Urinary bladder (tissue), 4 donors: ENCODE measurements around the gene ASGR1. TPM values are rescaled to one million over a fixed set of nuclear protein-coding genes. Genes with fewer than 3 reads are reported as not detected.
"Not testable (repeated sequence)": the region's sequence is repeated elsewhere in the genome, so short reads cannot be mapped to it uniquely, and the experiment has no call there.

Source experiments
- DNase-seq: peaks from one replicate; pipeline ENCODE4 v3.0.0-alpha.2; 2015; ENCODE audit errors: extremely low spot score
- H3K27ac ChIP-seq: one replicate; pipeline ENCODE4 v1.5.1; 2013; ENCODE audit warnings: low read depth, mild to moderate bottlenecking, moderate library complexity
- H3K36me3 ChIP-seq: one replicate; pipeline ENCODE4 v1.6.1; 2013; ENCODE audit warnings: mild to moderate bottlenecking, moderate library complexity; ENCODE audit not compliant: insufficient read depth
- H3K4me1 ChIP-seq: one replicate; pipeline ENCODE4 v1.6.1; 2013; ENCODE audit warnings: mild to moderate bottlenecking, moderate library complexity; ENCODE audit not compliant: insufficient read depth
- H3K4me3 ChIP-seq: one replicate; pipeline ENCODE4 v1.5.1; 2013; ENCODE audit warnings: low read depth, low read length
- WGBS: extraction: QIAGEN DNeasy Blood & Tissue Kit; methylation state at CpG from one replicate; pipeline ENCODE4 v1.1.7; 2013; 5-methylcytosine and 5-hydroxymethylcytosine counted together
- polyA plus RNA-seq: library from polyadenylated mRNA; stranded (reverse); fragments of 200-250 nt; gene quantifications from one replicate; pipeline ENCODE4 v1.2.3, GENCODE V29; 2013
- total RNA-seq: library from RNA; depleted of rRNA; stranded (reverse); fragments of >200 nt; gene quantifications from one replicate; pipeline ENCODE4 v1.2.3, GENCODE V29; 2014
- donor health status: healthy with polysubstance abuse.
- donor health status: healthy.

ASGR1 gene
- total and polyA plus RNA-seq, 2 donors, result 1.6 to 1.7 TPM

- no peak for DNase-seq
- WGBS, result 46% methylated on average over 69 of the region's 69 CpGs
- no peaks in the 10 kb centered on the region for H3K4me1 ChIP-seq
- H3K4me3 ChIP-seq, result no peak overlapping the region
- H3K27ac ChIP-seq, result no peak overlapping the region
- no peaks in the 10 kb centered on the region for H3K36me3 ChIP-seq
These were observed 5.2 kb downstream of the ASGR1 start for GRCh38 chr17:7173687-7174602.

DNA sequence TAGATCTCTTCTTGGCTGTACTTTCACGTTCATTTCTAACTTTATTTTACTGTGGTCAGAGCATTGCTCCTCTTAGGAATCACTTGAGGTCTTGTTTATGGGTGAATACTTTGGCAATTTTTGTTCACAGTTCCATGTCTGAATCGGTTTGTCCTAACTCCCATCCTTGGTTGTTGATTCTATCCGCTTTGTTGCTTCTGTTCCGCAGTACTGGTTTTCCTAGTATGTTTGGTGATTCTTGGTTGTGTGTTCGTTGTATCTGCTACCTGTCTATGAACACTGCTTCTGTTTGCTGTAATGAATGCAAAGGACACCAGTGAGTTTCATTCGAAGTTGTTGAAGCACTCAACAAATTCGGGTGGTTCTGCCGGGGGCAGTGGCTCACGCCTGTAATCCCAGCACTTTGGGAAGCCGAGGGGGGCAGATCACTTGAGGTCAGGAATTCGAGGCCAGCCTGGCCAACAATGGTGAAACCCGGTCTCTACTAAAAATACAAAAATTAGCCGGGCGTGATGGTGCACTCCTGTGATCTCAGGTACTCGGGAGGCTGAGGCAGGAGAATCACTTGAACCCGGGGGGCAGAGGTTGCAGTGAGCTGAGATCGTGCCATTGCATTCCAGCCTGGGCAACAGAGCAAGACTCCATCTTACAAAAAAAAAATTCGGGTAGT is 6.5 kb downstream of the ASGR1 start:
- H3K27ac ChIP-seq, H3K4me3 ChIP-seq, H3K36me3 ChIP-seq, DNase-seq, H3K4me1 ChIP-seq: not testable (repeated sequence)
- WGBS, result 93% methylated on average over 18 of the region's 18 CpGs

GRCh38 chr17:7169565-7169908 is 9.6 kb downstream of the ASGR1 start:
- not testable (repeated sequence) for H3K4me1 ChIP-seq, H3K27ac ChIP-seq, H3K36me3 ChIP-seq, H3K4me3 ChIP-seq, DNase-seq
- WGBS, result 97% methylated on average over 7 of the region's 7 CpGs

DNA sequence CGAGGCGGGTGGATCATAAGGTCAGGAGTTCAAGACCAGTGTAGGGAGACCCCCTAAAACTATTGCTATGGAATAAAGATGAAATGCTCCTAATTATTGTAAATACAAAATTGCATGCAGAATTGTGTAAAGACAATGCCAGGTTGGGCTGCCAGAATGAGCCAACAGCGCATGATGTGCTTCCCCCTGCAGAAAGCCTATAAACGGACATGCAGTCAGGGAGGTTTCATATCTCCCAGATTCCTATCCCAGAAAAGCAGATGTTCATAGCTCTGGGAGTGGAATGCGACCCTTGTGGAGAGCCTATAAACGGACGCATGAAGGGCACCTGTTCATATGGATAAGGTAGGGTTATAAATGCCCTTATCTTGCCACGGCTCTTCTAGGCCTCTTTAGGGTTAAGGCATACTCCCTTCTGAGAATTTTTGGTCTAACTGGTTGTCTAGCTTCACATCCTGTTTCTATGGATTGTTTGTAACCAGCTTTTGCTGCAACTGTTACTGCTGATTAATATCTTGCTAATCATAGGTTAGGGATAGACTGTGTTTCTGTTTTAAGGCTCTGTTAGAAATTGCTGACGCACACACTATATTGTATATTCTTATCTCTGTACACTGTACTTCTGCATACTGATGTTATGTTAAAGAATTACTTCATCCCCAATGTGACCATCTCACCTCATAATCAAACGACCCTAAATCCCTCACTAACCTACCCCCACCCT is 10.2 kb downstream of the ASGR1 start:
- H3K36me3 ChIP-seq, H3K4me3 ChIP-seq, DNase-seq, H3K27ac ChIP-seq, H3K4me1 ChIP-seq: not testable (repeated sequence)
- WGBS, result 87% methylated on average over 10 of the region's 10 CpGs

- 70% methylated on average over 4 of the region's 4 CpGs for WGBS
- Histone ChIP-seq H3K4me1 (no peaks in the 10 kb centered on the region), H3K4me3 (no peak overlapping the region), H3K27ac (no peak overlapping the region), H3K36me3 (no peaks in the 10 kb centered on the region)
- DNase-seq, result no peak
These were observed 11.3 kb downstream of the ASGR1 start for GRCh38 chr17:7167832-7168231.

GRCh38 chr17:7166873-7167272 is 12.3 kb downstream of the ASGR1 start:
- no peaks in the 10 kb centered on the region for H3K4me1 ChIP-seq
- no peak for DNase-seq
- H3K36me3 ChIP-seq, result no peaks in the 10 kb centered on the region
- H3K4me3 ChIP-seq, result no peak overlapping the region
- no peak overlapping the region for H3K27ac ChIP-seq
- 88% methylated on average over 7 of the region's 7 CpGs for WGBS

GRCh38 chr17:7159571-7159970 is 19.6 kb downstream of the ASGR1 start:
- H3K36me3 ChIP-seq, H3K4me3 ChIP-seq, DNase-seq, H3K4me1 ChIP-seq, H3K27ac ChIP-seq: not testable (repeated sequence)
- WGBS, result 53% methylated on average over 10 of the region's 10 CpGs

DNA sequence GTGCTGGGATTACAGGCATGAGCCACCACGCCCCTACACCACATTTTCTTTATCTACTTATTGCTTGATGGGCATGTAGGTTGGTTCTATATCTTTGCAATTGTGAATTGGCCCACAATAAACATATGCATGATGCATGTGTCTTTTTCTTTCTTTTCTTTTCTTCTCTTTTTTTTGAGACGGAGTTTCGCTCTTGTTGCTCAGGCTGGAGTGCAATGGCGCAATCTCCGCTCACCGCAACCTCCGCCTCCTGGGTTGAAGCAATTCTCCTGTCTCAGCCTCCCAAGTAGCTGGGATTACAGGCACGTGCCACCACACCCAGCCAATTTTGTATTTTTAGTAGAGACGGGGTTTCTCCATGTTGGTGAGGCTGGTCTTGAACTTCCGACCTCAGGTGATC is 20.7 kb downstream of the ASGR1 start:
- H3K27ac ChIP-seq, H3K4me3 ChIP-seq, H3K4me1 ChIP-seq, DNase-seq, H3K36me3 ChIP-seq: not testable (repeated sequence)
- 91% methylated on average over 10 of the region's 10 CpGs for WGBS

- 74% methylated on average over 10 of the region's 10 CpGs for WGBS
- no peaks in the 10 kb centered on the region for H3K36me3 ChIP-seq
- no peak overlapping the region for H3K4me3 ChIP-seq
- H3K4me1 ChIP-seq, result no peaks in the 10 kb centered on the region
- H3K27ac ChIP-seq, result no peak overlapping the region
- DNase-seq, result no peak
These were observed 22.7 kb downstream of the ASGR1 start for GRCh38 chr17:7156342-7156940.

DNA sequence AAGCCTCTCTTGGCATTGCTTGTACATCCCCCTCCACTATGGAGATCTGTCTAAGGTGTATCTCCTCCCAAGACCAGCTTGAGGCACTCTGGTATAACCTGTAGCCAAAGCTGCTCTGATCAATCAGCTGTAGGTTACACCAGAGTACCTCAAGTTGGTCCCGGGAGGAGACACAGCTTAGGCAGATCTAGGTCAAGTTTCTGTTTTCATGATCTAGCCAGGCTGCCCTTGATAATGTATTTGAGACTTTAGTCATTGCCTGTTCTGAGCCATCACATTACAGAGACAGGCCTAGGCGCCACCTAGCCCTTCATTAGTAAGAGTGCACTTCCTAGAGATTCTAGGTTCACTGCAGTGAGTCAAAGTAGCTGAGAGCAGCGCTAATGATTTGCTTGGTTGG is 31.4 kb downstream of the ASGR1 start:
- no peak overlapping the region for H3K4me3 ChIP-seq
- no peak for DNase-seq
- H3K27ac ChIP-seq, result no peak overlapping the region
- H3K4me1 ChIP-seq, result no peaks in the 10 kb centered on the region
- H3K36me3 ChIP-seq, result no peaks in the 10 kb centered on the region
- 88% methylated on average over 3 of the region's 3 CpGs for WGBS

DNA sequence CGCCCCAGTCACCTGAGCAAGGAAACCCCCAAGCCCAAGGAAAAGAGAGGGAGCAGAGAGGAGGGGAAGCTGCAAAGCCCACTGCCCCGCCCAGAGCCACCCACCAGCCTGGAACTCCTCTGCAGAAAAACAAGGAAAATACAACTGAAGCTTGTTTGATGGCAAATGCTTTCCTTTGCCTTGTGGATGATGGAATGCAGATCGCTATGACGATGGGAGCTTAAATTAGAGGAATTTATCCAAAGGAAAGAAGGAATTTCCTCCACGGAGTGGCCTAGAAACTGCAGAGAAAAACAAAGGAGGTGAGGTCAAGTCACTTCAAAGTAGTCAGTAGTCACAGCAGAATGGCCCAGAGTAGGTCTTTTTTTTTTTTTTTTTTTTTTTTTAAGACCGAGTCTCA is 33.1 kb downstream of the ASGR1 start:
- WGBS, result 28% methylated on average over 6 of the region's 6 CpGs
- H3K4me3 ChIP-seq, result no peak overlapping the region
- H3K36me3 ChIP-seq, result no peaks in the 10 kb centered on the region
- H3K27ac ChIP-seq, result no peak overlapping the region
- no peaks in the 10 kb centered on the region for H3K4me1 ChIP-seq
- DNase-seq, result no peak

GRCh38 chr17:7144213-7144612 is 35.0 kb downstream of the ASGR1 start:
- DNase-seq, result no peak
- 73% methylated on average over 11 of the region's 11 CpGs for WGBS

DNA sequence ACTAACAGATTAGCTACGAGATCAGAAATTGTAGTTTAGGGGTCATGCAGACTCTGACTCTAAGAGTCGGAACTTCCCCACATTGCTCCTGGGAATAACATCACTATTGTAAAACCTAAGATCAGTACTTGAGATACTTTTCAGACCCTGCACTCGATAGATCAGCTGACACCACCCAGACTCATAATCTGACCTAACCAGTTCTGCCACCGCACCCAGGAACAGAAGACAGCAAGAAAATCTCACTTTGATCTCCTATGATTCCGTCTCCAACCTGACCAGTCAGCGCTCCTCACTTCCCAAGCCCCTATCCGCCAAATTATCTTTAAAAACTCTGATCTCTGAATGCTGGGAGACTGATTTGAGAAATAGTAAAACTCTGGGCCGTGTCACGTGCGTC is 37.3 kb downstream of the ASGR1 start:
- Histone ChIP-seq H3K27ac (no peak overlapping the region), H3K4me3 (no peak overlapping the region), H3K36me3 (no peaks in the 10 kb centered on the region), H3K4me1 (no peaks in the 10 kb centered on the region)
- 65% methylated on average over 10 of the region's 10 CpGs for WGBS
- peak; percentile 71 for DNase-seq

More at GRCh38 chr17:7144213-7144612, 35.0 kb downstream of the ASGR1 start:
- Histone ChIP-seq H3K27ac (no peak overlapping the region), H3K4me3 (no peak overlapping the region), H3K4me1 (no peaks in the 10 kb centered on the region), H3K36me3 (no peaks in the 10 kb centered on the region)
